HG03025 (cell line): ENCODE data around the gene FYB1.

Experiments
- ATAC-seq: cut with Tn5 transposase; IDR thresholded peaks from one replicate; pipeline ENCODE4 v1.9.1; 2021; ENCODE audit warnings: mild to moderate bottlenecking, moderate library complexity; ENCODE audit not compliant: unreplicated experiment, low FRiP score

Gene FYB1

GRCh38 chr5:39207345-39208045 lies 11.9 kb downstream of the FYB1 start:
- no peak for ATAC-seq

- no peak for ATAC-seq
Measured at GRCh38 chr5:39206630-39207321, 12.6 kb downstream of the FYB1 start.

- ATAC-seq, result no peak
Measured at GRCh38 chr5:39205550-39205949, 13.8 kb downstream of the FYB1 start.

- ATAC-seq, result no peak
Measured at GRCh38 chr5:39203951-39204350, 15.4 kb downstream of the FYB1 start.

GRCh38 chr5:39203275-39203922 lies 16.0 kb downstream of the FYB1 start:
- no peak for ATAC-seq

- ATAC-seq, result no peak
Measured at GRCh38 chr5:39202597-39203274, 16.6 kb downstream of the FYB1 start.

GRCh38 chr5:39201781-39202596 lies 17.4 kb downstream of the FYB1 start:
- no peak for ATAC-seq

- ATAC-seq, result no peak
Measured at GRCh38 chr5:39201160-39201780, 18.1 kb downstream of the FYB1 start.

- ATAC-seq, result no peak
Measured at GRCh38 chr5:39200081-39200480, 19.3 kb downstream of the FYB1 start.

- no peak for ATAC-seq
Measured at GRCh38 chr5:39199335-39199734, 20.0 kb downstream of the FYB1 start.

- no peak for ATAC-seq
Measured at GRCh38 chr5:39198127-39198526, 21.2 kb downstream of the FYB1 start.

GRCh38 chr5:39197556-39197955 lies 21.8 kb downstream of the FYB1 start:
- ATAC-seq, result no peak

- ATAC-seq, result no peak
Measured at GRCh38 chr5:39195198-39195826, 24.1 kb downstream of the FYB1 start.

- no peak for ATAC-seq
Measured at GRCh38 chr5:39194466-39195136, 24.8 kb downstream of the FYB1 start.

- ATAC-seq, result no peak
Measured at GRCh38 chr5:39193553-39194465, 25.6 kb downstream of the FYB1 start.

- ATAC-seq, result no peak
Measured at GRCh38 chr5:39192450-39193160, 26.8 kb downstream of the FYB1 start.

GRCh38 chr5:39191216-39191615 lies 28.1 kb downstream of the FYB1 start:
- no peak for ATAC-seq
